ENCODE data around the gene LCP2. TPM values are rescaled to one million over a fixed set of nuclear protein-coding genes. Genes with fewer than 3 reads are reported as not detected.

The LCP2 gene
- total RNA-seq, 1 experiment from 2014 or later = not detected

DNA sequence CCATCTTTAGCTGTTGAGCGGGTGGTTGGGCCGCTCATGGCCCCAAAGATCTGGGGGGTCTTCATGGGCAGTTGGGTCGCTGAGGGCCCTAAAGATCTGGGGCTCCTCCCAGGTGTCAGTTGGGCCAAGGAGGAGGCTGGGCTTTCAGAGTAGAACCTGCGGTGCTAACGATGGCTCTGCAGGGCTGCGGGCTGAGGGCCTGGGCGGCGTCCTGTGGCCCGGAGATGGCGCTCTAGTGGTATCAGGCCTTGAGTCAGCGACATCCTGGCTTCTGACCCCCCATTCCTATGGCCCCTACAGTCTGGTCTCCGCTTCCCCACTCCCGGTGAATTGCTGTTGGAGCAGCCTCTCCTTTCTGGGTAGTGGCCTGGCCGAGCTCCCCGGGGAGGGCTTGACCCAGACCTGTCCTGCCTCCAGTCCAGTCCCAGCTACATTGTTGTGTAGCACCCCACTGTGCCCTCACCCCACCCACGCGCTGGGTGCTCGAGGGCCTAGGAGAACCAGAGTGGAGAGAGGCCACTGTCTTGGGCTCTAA, 64.2 kb downstream of the LCP2 start:
- H3K27ac Mint-ChIP-seq = no peak overlapping the region
- Histone ChIP-seq H2BK5ac (ENCODE audit: insufficient read length, low read length) (no peak overlapping the region), H2AFZ (ENCODE audit: low read length) (no peak overlapping the region), H3K9ac (ENCODE audit: extremely low read depth, insufficient read length, low read length) (no peak overlapping the region), H3K27me3 (ENCODE audit: insufficient read depth, low read length) (no peaks in the 10 kb centered on the region), H2BK120ac (ENCODE audit: low read depth, low read length, poor library complexity, severe bottlenecking) (no peak overlapping the region), H4K20me1 (ENCODE audit: control insufficient read depth, insufficient read depth, insufficient read length) (no peaks in the 10 kb centered on the region), H2BK15ac (ENCODE audit: low read depth, low read length) (no peak overlapping the region), H3K4me1 (ENCODE audit: insufficient read depth, low read length) (no peaks in the 10 kb centered on the region), H3K23me2 (ENCODE audit: insufficient read length, low read depth, low read length, poor library complexity, severe bottlenecking) (no peaks in the 10 kb centered on the region), H3K56ac (ENCODE audit: insufficient read length, low read depth, low read length) (no peak overlapping the region), H2BK12ac (ENCODE audit: insufficient read length, low read depth, low read length) (no peak overlapping the region), H4K5ac (ENCODE audit: insufficient read length, low read depth, low read length) (no peak overlapping the region), H3K79me1 (ENCODE audit: insufficient read depth, low read depth, low read length, poor library complexity, severe bottlenecking) (no peaks in the 10 kb centered on the region), H2BK20ac (ENCODE audit: low read depth, low read length, poor library complexity, severe bottlenecking) (no peak overlapping the region), H3T11ph (ENCODE audit: low read length) (no peak overlapping the region), H3K4ac (ENCODE audit: low read depth, low read length) (no peak overlapping the region), H4K91ac (ENCODE audit: insufficient read length, low read depth, low read length) (no peak overlapping the region), H3K79me2 (ENCODE audit: insufficient read depth, low read length) (no peaks in the 10 kb centered on the region), H3K27ac (ENCODE audit: insufficient read length, low read depth, low read length) (no peak overlapping the region), H3K18ac (ENCODE audit: insufficient read length, low read depth, low read length) (no peak overlapping the region), H3K14ac (ENCODE audit: insufficient read depth, low read length) (no peak overlapping the region), H3K4me2 (ENCODE audit: insufficient read depth, insufficient read length, low read length) (no peak overlapping the region), H3K23ac (ENCODE audit: insufficient read length, low read depth, low read length) (no peak overlapping the region), H2AK5ac (ENCODE audit: insufficient read length, low read length) (no peak overlapping the region), H3K9me3 (ENCODE audit: control insufficient read depth, low read depth, low read length) (no peaks in the 10 kb centered on the region), H4K8ac (replicated peaks; ENCODE audit: insufficient read length, low read depth, low read length) (no peak overlapping the region)
- H3K9me3 Mint-ChIP-seq = no peaks in the 10 kb centered on the region
- no peak for DNase-seq
- no peaks in the 10 kb centered on the region for H3K27me3 Mint-ChIP-seq (ENCODE audit: low read depth)
- no CpG with 5 or more reads among the region's 18 CpGs for WGBS (ENCODE audit: extremely low coverage, insufficient read length, low lambda C conversion rate)
- no peaks in the 10 kb centered on the region for H3K36me3 Mint-ChIP-seq (ENCODE audit: insufficient read depth in 1 of 3, low read depth in 3 of 3)
- peaks cover 11 to 13% of the 10 kb centered on the region in 2 experiments for H3K4me1 Mint-ChIP-seq
- H3K4me3 Mint-ChIP-seq = no peak overlapping the region
- TF ChIP-seq, protein P1, sequence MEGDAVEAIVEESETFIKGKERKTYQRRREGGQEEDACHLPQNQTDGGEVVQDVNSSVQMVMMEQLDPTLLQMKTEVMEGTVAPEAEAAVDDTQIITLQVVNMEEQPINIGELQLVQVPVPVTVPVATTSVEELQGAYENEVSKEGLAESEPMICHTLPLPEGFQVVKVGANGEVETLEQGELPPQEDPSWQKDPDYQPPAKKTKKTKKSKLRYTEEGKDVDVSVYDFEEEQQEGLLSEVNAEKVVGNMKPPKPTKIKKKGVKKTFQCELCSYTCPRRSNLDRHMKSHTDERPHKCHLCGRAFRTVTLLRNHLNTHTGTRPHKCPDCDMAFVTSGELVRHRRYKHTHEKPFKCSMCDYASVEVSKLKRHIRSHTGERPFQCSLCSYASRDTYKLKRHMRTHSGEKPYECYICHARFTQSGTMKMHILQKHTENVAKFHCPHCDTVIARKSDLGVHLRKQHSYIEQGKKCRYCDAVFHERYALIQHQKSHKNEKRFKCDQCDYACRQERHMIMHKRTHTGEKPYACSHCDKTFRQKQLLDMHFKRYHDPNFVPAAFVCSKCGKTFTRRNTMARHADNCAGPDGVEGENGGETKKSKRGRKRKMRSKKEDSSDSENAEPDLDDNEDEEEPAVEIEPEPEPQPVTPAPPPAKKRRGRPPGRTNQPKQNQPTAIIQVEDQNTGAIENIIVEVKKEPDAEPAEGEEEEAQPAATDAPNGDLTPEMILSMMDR (conservative IDR thresholded peaks at IDR 0.05) = no peak

Measured in H9 (cell line).